Panc1 (cell line): ENCODE results near the gene MAN2A2. TPM values are rescaled to one million over a fixed set of nuclear protein-coding genes. Genes with fewer than 3 reads are reported as not detected.

Source experiments
- ATAC-seq: fragments of 200-7000 bp; cut with Tn5 transposase; 2 replicates; pipeline ENCODE4 v1.9.1; 2020; ENCODE audit warnings: mild to moderate bottlenecking, moderate library complexity
- BruUV-seq: library from RNA; stranded (reverse); fragments of 400-500 nt; replicated peaks from 2 replicates; lab custom pipeline; 2021; lab: Mats Ljungman, UMichigan
- CTCF ChIA-PET: fragments of 300-600 bp; sonication (Branson Sonifier 250); formaldehyde crosslinking; loops from one replicate; lab custom pipeline; 2022; ENCODE audit warnings: antibody characterized with exemption; lab: Charles Lee
- POLR2A ChIA-PET: fragments of 300-600 bp; sonication (Branson Sonifier 250); formaldehyde crosslinking; loops from one replicate; lab custom pipeline; 2022; ENCODE audit warnings: antibody characterized with exemption; lab: Charles Lee
- DNase-seq: peaks from one replicate; pipeline ENCODE4 v3.0.0-alpha.2; 2010; ENCODE audit warnings: low read depth, low spot score
- H3K27ac ChIP-seq: 2 replicates; pipeline ENCODE4 v1.5.1; 2011; ENCODE audit warnings: mild to moderate bottlenecking, low read length, inconsistent platforms
- H3K27me3 ChIP-seq: fragments of 200-500 bp; sonication (Bioruptor generic); 2 replicates; pipeline ENCODE4 v1.6.0; 2014; ENCODE audit warnings: low read length, inconsistent platforms; ENCODE audit not compliant: control insufficient read depth, insufficient read depth
- H3K36me3 ChIP-seq: fragments of 200-500 bp; sonication (Bioruptor generic); 2 replicates; pipeline ENCODE4 v1.5.1; 2014; ENCODE audit warnings: inconsistent platforms, mild to moderate bottlenecking, low read length, moderate library complexity; ENCODE audit not compliant: control insufficient read depth, insufficient read depth
- H3K4me1 ChIP-seq: 2 replicates; pipeline ENCODE4 v1.5.1; 2011; ENCODE audit warnings: inconsistent platforms, mild to moderate bottlenecking, low read length, moderate library complexity; ENCODE audit not compliant: control insufficient read depth, insufficient read depth
- H3K4me3 ChIP-seq, 2 experiments: 2 replicates each; pipeline ENCODE4 v1.5.1; 2011 to 2012; ENCODE audit warnings: low read depth in 2 of 2, low read length in 2 of 2, mild to moderate bottlenecking in 2 of 2, inconsistent platforms in 1 of 2, moderate library complexity in 1 of 2
- H3K9me3 ChIP-seq: fragments of 200-500 bp; sonication (Bioruptor generic); 2 replicates; pipeline ENCODE4 v1.5.1; 2014; ENCODE audit warnings: low read depth, mild to moderate bottlenecking, inconsistent platforms, low read length, moderate library complexity; ENCODE audit not compliant: control insufficient read depth, insufficient read depth
- CTCF ChIP-seq: fragments of 450-650 bp; IDR thresholded peaks from 2 replicates; pipeline ENCODE4 v1.5.1; 2017; ENCODE audit warnings: mild to moderate bottlenecking
- POLR2AphosphoS5 ChIP-seq: IDR thresholded peaks from 2 replicates; pipeline ENCODE4 v1.6.1; 2012; ENCODE audit warnings: mild to moderate bottlenecking, low read depth, low read length, moderate library complexity
- REST ChIP-seq, 2 experiments: IDR thresholded peaks; 2 replicates each; pipeline ENCODE4 v1.6.1; 2011 to 2012; ENCODE audit warnings: low read depth in 2 of 2, control low read depth in 1 of 2, low read length in 1 of 2, mild to moderate bottlenecking in 1 of 2, moderate library complexity in 1 of 2; ENCODE audit not compliant: insufficient read depth in 1 of 2
- SIN3A ChIP-seq: IDR thresholded peaks from 2 replicates; pipeline ENCODE4 v1.6.1; 2012; ENCODE audit warnings: low read depth, mild to moderate bottlenecking, low read length, moderate library complexity, borderline replicate concordance; ENCODE audit not compliant: insufficient read depth
- TCF7L2 ChIP-seq: IDR thresholded peaks from 2 replicates; pipeline ENCODE4 v1.6.1; 2011; ENCODE audit warnings: mild to moderate bottlenecking, low read depth, low read length, inconsistent platforms
- in situ Hi-C: cut with HindIII; loops from 2 replicates; pipeline ENCODE4 v1.10.0; 2016; ENCODE audit warnings: low sequenced_read_pairs, low pct_unique_long_range_greater_than_20kb
- intact Hi-C: fragments of 100-400 bp; cut with micrococcal nuclease; formaldehyde crosslinking; loops from one replicate; pipeline ENCODE4 v1.10.0; 2022; ENCODE audit not compliant: unreplicated experiment
- total RNA-seq: library from RNA; stranded (reverse); gene quantifications from one replicate; pipeline ENCODE4 v1.2.1, GENCODE V29; 2021; ENCODE audit not compliant: unreplicated experiment

Gene MAN2A2
- total RNA-seq, 1 experiment from 2014 or later, result 77.2 TPM

GRCh38 chr15:90859234-90860131, 43.6 kb upstream of the MAN2A2 start:
- no TSS peak for BruUV-seq
- Histone ChIP-seq H3K27ac (peak overlapping the region; percentile 32; the same call in 1 of the 2 replicates), H3K4me3 (no peak overlapping the region), H3K4me1 (peaks cover 30% of the 10 kb centered on the region), H3K36me3 (no peaks in the 10 kb centered on the region), H3K27me3 (no peaks in the 10 kb centered on the region), H3K9me3 (no peaks in the 10 kb centered on the region)
- POLR2A ChIA-PET, result interaction anchor here (0.6 kb wide), 1 partner anchor 20 kb away, joined by 3 read pairs; no protein-coding TSS in a partner anchor
- TF ChIP-seq TCF7L2, result no peak
- no peak for TF ChIP-seq REST (IDR thresholded peaks at IDR 0.05; ENCODE audit: insufficient read depth in 1 of 2, low read depth in 2 of 2, low read length in 1 of 2)
- no peak for TF ChIP-seq POLR2AphosphoS5
- TF ChIP-seq CTCF, result no peak
- TF ChIP-seq SIN3A, result no peak
- CTCF ChIA-PET, result interaction anchor here (0.6 to 0.7 kb wide), 3 partner anchors 20 to 685 kb away, joined by 3 to 5 read pairs (median 3); no protein-coding TSS in a partner anchor
- in situ Hi-C loops (no loop called here), intact Hi-C loops (no loop called here)
- no peak for DNase-seq
- peak; percentile 46 for ATAC-seq

GRCh38 chr15:90860450-90860849, 42.7 kb upstream of the MAN2A2 start:
- ATAC-seq, result peak; percentile 26; the same call in 1 of the 2 replicates
- no peaks in the 10 kb centered on the region for H3K9me3 ChIP-seq
- BruUV-seq, result no TSS peak
- intact Hi-C loops, result no loop called here
- in situ Hi-C loops, result no loop called here
- peaks cover 30% of the 10 kb centered on the region for H3K4me1 ChIP-seq
- no peaks in the 10 kb centered on the region for H3K36me3 ChIP-seq
- H3K4me3 ChIP-seq, result no peak overlapping the region
- no peak for TF ChIP-seq CTCF
- no peak for TF ChIP-seq TCF7L2
- TF ChIP-seq POLR2AphosphoS5, result no peak
- no peak for TF ChIP-seq SIN3A
- TF ChIP-seq REST (IDR thresholded peaks at IDR 0.05; ENCODE audit: insufficient read depth in 1 of 2, low read depth in 2 of 2, low read length in 1 of 2), result no peak
- no peak for DNase-seq
- H3K27ac ChIP-seq, result no peak overlapping the region
- ChIA-PET CTCF (no interaction called here), POLR2A (interaction anchor here (0.6 kb wide), 1 partner anchor 21 kb away, joined by 3 read pairs; no protein-coding TSS in a partner anchor)
- H3K27me3 ChIP-seq, result no peaks in the 10 kb centered on the region
